Measurements from ENCODE around the gene WFIKKN2.

DNA sequence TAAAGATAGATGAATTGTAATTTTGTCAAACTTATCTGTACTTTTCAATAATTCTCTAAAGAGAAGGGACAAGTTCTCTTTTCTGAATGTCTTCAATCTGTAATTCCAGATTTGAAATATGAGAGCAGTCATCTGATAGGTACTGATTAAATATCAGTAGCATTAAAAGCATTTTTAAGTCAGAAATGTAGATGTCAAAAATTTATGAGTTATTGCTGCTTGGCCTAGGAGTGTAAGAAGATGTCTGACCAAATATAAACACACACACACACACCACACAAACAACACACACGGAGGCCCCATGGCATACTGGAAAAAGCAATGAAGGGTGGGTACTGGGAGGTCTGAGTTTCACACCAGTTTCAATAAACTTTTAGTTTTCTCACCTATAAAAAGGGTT is 33.2 kb downstream of the WFIKKN2 start:
- no peak for TF ChIP-seq POLR2A (IDR thresholded peaks at IDR 0.05)
- no peak for TF ChIP-seq CTCF (IDR thresholded peaks at IDR 0.05)

All from uterus (tissue), 2 donors.